GM18511 (cell line): Measurements from ENCODE around the gene CCDC8.
"Not testable (repeated sequence)": the region's sequence is repeated elsewhere in the genome, so short reads cannot be mapped to it uniquely, and the experiment has no call there.

Source experiments
- ATAC-seq: cut with Tn5 transposase; IDR thresholded peaks from one replicate; pipeline ENCODE4 v1.9.1; 2021; ENCODE audit warnings: mild to moderate bottlenecking, moderate library complexity; ENCODE audit not compliant: unreplicated experiment

The CCDC8 gene, protein sequence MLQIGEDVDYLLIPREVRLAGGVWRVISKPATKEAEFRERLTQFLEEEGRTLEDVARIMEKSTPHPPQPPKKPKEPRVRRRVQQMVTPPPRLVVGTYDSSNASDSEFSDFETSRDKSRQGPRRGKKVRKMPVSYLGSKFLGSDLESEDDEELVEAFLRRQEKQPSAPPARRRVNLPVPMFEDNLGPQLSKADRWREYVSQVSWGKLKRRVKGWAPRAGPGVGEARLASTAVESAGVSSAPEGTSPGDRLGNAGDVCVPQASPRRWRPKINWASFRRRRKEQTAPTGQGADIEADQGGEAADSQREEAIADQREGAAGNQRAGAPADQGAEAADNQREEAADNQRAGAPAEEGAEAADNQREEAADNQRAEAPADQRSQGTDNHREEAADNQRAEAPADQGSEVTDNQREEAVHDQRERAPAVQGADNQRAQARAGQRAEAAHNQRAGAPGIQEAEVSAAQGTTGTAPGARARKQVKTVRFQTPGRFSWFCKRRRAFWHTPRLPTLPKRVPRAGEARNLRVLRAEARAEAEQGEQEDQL

DNA sequence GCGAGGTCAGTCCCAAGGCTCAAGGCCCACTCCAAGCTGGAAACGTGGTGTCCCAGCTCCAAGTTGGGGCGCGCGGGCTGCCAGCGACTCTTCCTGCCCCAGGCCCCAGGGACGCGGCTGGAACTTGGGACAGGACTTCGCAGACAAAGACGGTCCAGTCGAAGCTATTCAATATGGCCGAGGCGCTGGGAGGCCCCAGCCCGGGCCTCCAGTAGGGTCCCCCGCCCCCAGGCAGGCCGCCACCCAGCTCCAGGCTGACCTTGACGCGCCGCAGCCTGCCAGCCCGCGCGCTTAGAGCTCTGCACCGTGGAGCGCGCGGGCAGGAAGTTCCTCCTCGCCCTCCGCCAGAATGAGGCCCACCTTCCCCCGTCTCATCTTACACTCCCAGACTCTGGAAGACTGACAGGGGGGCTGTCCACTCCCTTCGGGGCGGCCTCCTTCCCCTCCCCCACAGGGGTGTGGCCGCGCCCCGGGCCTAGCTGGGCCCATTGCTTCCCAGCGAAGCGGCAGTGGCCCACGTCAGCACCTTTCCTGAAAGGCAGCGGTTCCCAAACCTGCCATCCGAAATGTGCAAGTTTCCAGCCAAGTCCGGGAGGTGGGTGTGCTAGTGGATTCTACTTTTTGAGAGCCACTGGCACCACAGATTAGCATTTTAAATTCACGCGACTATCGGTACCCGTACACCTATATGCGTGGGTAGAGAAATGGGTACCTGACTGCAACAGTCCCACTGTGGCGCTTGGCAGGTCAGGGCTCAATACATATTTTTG is at the start of gene CCDC8:
Gene CCDC8, minus strand, starts transcription at position 303 of the 770 bp plus-strand sequence. CDS start 754 bp downstream, outside the sequence.
- no peak for ATAC-seq

DNA sequence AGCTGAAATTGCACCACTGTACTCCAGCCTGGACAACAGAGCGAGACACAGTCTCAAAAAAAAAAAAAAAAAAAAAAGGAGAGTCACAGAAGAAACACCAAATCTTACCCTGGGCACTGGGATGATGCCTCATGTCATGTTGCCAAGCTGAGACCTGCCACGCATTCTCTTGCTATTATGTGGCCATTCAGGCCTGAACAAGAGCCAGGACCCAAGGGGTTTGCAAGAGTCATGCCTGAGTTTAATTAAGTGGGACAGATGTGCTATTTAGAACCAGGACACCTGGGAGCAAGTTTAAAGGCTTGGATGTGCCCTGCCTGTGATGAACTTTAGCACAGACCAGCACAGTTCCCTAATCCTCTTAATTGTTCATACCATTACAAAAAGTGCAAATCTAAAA is 48.2 kb upstream of the CCDC8 start:
- no peak for ATAC-seq

DNA sequence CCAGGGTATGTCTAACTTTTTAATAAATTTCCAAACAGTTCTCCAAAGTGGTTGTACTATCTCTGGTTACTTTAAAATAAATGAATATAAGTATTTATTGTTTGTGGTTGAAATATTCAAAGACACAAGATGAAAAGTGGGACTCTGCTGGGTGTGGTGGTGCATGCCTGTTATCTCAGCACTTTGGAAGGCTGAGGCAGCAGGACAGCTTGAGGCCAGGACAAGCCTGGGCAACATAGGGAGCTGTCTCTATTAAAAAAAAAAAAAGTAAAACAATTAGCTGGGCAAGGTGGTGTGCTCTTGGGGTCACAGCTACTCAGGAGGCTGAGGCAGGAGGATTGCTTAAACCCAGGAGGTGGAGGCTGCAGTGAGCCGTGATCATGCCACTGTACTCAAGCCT is 47.6 kb upstream of the CCDC8 start:
- no peak for ATAC-seq

DNA sequence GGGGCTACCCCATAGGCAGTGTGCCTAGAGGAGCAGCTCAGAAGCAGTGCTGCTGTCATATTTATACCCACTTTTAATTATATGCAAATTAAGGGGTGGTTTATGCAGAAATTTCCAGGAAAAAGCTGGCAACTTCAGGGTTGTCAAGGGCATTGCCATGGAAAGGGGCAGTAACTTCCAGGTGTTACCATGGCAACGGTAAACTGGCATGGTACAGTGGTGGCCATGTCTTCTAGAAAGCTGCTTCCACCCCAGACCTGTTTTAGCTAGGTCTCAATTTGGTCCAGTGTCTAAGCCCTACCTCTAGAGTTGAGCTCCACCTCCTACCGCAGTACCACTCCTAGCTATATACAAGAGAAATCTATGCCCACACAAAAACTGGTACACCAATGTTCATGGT is 46.7 kb upstream of the CCDC8 start:
- no peak for ATAC-seq

DNA sequence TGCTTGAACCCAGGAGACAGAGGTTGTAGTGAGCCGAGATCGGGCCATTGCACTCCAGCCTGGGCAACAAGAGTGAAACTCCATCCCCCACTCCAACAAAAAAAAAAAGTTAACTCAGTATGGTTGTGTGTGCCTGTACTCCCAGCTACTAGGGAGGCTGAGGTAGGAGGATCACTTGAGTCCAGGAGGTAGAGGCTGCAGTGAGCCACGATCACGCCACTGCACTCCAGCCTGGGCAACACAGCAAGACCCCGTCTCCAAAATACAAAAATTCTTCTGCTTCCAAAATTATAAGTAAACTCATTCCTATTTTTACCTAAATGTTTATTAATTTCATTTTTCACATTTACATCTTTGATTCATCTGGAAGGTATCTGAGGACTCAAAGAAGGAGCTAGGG is 43.6 kb upstream of the CCDC8 start:
- no peak for ATAC-seq

DNA sequence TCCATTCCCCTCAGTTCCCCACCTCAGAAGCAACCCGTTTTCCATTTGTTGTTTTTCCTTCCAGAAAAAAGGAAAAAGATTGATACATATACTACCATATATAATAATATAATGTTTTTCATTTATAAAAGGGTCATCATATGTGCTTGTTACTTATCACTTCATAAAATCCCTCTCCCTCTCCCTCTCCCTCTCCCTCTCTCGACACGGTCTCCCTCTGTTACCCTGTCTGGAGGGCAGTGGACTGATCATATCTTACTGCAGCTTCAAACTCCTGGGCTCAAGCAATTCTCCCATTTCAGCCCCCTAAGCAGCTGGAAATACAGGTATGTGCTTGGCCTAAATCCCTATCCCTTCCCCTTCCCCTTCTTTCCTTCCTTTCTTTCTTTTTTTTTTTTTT is 40.9 kb upstream of the CCDC8 start:
- no peak for ATAC-seq

DNA sequence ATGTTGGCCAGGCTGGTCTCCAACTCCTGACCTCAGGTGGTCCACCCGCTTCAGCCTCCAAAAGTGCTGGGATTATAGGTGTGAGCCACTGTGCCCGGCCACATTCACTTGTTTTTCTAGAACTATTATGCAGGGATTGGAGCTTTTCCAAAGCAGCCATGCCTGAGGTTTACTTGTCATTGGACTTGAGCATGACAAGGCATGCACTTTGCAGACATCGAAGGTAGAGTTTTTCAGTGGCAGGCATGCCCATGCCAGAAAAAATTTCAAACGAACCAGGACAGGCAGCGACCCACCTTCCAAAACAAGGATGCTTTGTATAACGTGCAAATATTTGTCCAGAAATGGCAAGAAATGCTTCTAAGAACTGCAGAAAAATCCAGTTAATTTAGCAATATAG is 40.3 kb upstream of the CCDC8 start:
- ATAC-seq: no peak

DNA sequence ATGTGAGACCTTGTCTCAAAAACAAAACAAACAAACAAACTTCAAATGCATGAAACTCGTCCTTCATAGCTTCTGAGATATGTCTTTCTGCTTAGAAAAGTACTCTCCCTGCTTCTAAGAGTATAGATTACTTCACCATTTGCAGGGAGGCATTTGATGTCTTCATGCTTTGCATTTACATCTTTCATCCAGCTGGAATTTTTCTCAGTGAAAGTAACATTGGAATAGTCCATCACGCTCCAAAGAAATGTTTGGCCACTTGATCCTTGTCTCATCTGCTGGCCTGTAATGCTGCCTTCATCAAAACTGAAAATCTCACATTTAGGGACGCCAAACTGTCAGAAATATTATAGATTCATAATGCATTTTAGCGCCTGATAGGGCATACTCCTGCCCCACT is 38.8 kb upstream of the CCDC8 start:
- ATAC-seq: no peak

DNA sequence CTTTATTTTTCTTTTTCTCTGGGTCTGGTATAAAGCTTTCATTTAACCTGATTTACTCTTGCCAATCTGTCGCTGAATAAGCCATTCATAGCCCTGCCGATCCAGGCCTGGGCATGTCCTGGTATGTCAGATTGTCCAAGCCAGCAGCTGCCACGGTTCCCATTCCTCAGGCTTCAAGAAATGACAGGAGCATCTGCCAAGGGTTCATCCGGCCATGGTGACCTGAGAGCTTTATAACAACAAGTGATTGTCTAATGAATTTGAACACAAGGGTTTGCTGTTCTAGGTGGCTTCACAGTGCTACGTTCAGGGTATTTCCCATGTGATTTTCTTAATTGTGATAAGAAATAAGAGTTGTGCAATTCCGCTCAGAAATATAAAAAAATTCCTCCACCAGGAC is 38.0 kb upstream of the CCDC8 start:
- no peak for ATAC-seq

DNA sequence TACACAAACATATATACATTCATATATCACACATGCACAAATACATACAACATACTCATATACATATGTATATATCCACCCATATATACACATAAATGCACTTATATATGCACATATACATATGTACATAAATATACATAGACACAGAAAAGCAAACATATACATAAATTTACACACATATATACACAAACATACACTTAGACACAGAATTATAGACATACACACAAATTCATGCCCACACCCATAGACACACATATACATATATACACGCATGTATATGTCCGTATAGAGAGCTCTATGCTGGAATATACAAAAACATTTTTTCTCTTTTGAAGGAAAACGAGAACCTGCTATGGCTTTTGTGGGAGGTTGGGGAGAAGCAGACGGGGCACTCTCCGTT is 37.4 kb upstream of the CCDC8 start:
- ATAC-seq: no peak

DNA sequence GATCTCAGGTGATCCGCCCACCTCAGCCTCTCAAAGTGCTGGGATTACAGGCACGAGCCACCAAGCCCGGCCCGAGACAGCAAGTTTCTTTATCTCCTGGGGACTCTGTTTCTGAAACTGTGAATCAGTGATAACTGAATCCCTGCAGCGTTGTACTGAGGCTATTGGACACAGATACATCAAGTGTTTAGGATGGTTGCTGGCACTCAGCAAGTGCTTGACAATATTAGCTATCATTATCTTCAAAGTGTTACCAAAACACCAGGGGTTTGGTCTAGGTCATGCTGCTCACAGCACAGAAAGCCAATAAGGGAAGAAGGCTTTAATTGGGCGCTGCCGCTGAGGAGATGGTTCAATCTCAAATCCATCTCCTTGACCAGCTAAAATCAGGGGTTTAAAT is 35.9 kb upstream of the CCDC8 start:
- ATAC-seq: no peak

DNA sequence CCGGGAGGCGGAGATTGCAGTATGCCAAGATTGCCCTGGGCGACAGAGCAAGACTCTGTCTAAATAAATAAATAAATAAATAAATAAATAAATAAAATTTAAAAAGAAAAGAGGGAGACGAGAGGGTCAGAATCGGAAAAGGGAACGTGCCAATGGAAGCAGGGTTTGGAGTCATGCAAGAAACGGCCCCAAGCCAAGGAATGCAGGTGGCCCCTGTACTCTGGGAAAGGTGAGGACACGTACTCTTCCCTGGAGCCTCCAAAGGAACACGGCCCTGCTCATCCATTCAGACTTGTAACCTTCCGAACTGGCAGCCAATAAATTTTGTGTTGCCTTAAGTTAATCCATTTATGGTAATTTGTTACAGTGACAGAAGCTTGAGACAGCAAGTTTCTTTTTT is 35.2 kb upstream of the CCDC8 start:
- ATAC-seq: no peak

DNA sequence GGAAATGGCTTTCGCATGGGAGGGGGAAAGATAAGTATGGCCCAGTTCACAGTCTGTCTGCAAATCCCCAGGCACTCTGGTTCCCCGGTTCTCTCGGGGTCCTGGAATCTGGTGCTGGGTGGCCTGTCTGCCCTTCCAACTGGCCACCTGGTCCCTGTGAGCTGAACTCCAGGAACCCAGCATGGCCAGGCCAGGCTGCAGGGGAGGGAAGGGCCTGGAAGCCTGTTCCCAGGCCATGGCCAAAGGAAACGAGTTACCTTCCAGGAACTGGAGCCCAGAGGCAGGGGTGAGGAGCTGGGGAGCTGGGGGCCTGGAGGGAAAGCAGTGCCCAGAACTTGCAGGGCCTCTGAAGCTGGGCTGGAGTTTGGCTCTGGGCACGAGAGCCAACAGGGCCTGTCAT is 34.5 kb upstream of the CCDC8 start:
- ATAC-seq: no peak

DNA sequence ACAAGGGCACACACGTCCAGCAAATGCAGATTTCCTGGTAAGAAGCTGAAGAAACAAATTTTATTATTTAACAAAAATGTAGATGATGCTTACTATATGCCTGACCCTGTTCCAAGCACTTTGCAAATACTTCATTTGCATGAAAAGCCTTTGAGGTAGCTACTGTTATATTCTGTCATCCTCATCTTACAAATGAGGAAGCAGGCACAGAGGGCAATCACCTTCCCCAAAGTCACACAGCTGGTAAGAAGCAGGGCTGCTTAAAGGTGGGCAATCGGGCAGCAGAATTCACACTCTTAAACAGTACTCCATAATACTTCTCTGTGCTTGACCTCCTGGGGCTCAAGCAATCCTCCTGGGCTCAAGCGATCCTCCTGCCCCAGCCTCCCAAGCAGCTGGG is 33.6 kb upstream of the CCDC8 start:
- ATAC-seq: no peak

DNA sequence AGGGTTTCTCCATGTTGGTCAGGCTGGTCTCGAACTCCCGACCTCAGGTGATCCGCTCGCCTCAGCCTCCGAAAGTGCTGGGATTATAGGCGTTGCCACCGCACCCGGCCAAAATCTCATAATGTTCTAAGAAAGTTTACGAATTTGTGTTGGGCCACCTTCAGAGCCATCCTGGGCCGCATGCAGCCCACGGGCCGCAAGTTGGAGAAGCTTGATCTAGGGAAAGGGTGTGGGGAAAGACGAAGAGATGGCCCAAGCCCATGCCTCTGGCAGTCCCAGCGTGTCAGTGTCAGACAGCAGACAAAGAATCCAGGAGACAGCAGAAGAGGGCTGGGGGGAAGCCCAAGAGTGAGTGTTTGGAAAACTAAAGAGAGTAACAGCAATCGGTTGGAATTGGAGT is 32.7 kb upstream of the CCDC8 start:
- no peak for ATAC-seq

DNA sequence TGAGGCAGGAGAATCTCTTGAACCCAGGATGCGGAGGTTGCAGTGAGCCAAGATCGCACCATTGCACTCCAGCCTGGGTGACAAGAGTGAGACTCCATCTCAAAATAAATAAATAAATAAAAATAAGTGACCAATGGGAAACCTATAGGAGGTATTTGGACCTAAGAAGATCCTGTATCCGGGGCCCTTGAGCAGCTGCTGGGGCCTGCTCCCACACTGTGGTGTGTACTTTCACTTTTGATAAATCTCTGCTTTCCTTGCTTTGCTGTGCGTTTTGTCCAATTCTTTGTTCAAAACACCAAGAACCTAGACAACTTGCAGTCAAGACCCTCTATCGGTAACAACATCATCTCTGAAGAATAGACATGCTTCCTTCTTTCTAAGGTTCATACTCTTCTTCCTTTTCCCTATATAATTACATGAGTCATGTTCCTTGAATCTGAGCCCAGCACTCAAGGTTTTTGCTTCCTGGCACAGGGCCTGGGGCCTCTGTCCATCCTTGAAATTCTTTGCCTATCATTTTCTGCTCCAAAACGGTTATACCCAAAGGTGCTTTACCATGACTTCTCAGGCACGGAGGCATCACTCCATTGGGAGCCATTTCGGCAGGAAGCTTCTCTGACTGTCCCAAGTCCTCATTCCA is 29.6 kb upstream of the CCDC8 start:
- ATAC-seq: no peak

DNA sequence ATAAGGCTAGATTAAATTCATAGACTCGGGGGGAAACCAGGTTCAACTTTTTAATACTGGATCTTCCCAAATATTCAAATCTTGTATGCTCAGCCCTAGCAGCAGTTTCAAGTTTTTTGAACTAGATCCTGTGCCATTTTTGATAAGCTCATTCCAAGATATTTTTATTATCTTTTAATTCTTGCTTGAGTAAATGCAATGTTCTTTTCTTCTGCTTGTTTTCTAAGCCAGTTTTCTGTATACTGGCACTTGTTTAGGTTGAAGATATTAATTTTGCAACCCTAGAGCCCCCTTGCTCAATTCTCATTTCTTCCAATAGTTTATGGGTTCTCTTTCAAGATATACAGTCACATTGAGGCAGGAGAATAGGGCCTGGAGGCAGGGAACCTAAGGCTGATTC is 28.5 kb upstream of the CCDC8 start:
- ATAC-seq: no peak

DNA sequence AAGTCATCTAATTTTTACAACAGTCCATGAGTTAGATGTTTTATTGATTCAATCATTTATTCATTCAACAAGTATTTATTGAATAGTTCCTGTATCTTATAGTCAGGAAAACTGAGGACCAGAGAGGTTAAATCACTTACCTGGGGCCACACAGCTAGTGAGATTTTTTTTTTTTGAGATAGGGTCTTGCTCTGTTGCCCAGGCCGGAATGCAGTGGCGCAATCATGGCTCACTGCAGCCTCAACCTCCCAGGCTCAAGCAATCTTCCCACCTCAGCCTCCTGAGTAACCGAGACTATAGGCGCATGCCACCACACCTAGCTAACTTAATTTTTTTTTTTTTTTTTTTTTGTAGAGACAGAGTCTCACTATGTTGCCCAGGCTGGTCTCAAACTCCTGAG is 22.3 kb upstream of the CCDC8 start:
- not testable (repeated sequence) for ATAC-seq

DNA sequence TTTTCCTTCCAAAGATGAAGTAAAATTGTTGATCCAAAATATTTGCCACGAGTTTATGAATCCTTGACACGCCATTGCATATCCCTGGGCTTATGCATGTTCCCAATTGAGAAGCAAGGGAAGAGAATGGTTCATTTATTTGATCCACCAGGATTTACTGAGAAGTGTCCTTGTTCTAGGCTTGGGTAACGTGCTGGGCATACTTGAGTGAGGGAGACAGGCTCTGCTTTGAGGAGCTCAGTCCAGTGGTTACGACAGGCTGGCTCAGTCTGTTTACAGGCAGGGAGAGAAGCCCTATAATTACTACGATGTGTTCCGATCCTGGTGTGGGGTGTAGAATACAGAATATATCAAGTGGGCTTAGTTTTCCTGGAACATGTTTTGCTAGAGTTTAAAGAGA is 21.6 kb upstream of the CCDC8 start:
- ATAC-seq: no peak

DNA sequence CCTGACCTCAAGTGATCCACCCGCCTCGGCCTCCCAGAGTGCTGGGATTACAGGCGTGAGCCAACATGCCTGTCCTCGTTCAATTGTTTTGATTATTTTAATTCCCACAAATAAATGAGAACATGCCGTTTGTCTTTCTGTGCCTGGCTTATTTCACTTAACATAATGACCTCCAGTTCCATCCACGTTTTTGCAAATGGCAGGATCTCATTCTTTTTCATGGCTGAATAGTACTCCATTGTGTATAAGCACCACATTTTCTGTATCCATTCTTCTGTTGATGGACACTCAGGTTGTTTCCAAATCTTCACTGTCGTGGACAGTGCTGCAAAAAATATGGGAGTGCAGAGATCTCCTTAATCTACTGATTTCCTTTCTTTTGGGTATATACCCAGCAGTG is 20.1 kb upstream of the CCDC8 start:
- ATAC-seq: not testable (repeated sequence)

DNA sequence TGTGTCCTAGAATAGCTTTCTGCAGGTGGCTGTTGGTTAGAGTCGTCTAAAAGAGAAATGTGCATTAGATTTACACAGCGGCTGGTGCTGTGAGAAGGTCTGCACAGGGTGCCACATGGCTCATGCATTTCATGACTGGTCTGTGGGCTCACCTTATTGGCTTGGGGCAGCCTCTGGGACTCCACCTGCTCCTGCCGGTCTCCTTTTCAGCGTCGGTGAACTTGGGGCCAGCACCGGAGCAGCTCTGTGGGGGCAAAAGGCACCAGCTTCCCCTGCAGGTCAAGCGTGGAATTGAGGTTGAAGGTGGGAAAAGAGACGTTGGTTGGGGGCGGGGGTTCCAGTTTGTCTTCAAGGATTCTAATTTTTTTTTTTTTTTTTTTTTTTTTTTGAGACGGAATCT is 18.5 kb upstream of the CCDC8 start:
- ATAC-seq: no peak

DNA sequence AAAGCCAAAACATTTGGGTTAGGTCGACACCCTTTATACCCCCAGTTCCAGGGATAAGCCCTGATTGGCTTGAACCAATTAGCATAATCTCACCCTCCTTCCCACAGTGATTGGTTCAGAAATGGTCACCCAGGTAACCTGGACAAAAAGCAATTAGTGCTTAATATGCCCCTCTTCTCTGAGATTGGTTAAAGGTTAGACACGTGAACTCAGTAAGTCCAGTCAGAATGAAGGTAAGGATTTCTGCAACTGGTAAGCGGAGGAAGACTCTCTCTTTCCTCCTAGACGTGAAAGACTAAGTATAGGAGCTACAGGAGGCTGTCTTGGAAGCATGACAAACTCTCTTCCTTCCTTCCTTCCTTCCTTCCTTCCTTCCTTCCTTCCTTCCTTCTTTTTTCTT is 16.6 kb upstream of the CCDC8 start:
- no peak for ATAC-seq
